Esophagus muscularis mucosa (tissue), 3 donors: ENCODE results near the gene ZCCHC4.

Experiments used
- CTCF ChIP-seq, 3 experiments: fragments of 200-600 bp in 2 of 3; fragments of 450-650 bp in 1 of 3; sonication (generic) in 2 of 3; IDR thresholded peaks; one replicate each; pipeline ENCODE4 v1.5.1; 2017 to 2019; ENCODE audit warnings: antibody characterized with exemption in 3 of 3, mild to moderate bottlenecking in 2 of 3, moderate library complexity in 1 of 3
- POLR2A ChIP-seq: fragments of 450-650 bp; IDR thresholded peaks from one replicate; pipeline ENCODE4 v1.6.1; 2017; ENCODE audit warnings: antibody characterized with exemption, moderate library complexity, mild to moderate bottlenecking, low read depth
- POLR2AphosphoS5 ChIP-seq, 2 donors: sonication (generic); formaldehyde crosslinking; IDR thresholded peaks; one replicate each; pipeline ENCODE4 v1.6.1; 2017; ENCODE audit warnings: antibody characterized with exemption in 2 of 2

GRCh38 chr4:25308761-25309160 is 3.8 kb upstream of the ZCCHC4 start:
- TF ChIP-seq POLR2AphosphoS5 (IDR thresholded peaks at IDR 0.05) (no peak), CTCF (IDR thresholded peaks at IDR 0.05) (no peak), POLR2A (no peak)
